Stimulated activated CD8-positive, alpha-beta memory T cell treated with anti-CD3 and anti-CD28 coated beads, Interleukin-15, amount 100 ng/mL, for 24 hours (primary cell): ENCODE data around the gene PMVK.
"Not testable (repeated sequence)": the region's sequence is repeated elsewhere in the genome, so short reads cannot be mapped to it uniquely, and the experiment has no call there.

Source experiments
- DNase-seq: peaks from one replicate; pipeline ENCODE4 v3.0.0-alpha.2; 2020; ENCODE audit warnings: low read depth

PMVK gene

GRCh38 chr1:154936555-154937084 lies at the start of gene PMVK:
PMVK (minus strand) TSS chr1:154936719; CDS start chr1:154936685, 34 bp downstream.
- DNase-seq = peak; percentile 81

- DNase-seq = no peak
These were observed 47.4 kb upstream of the PMVK start for GRCh38 chr1:154983776-154984466.

GRCh38 chr1:154982897-154983648 lies 46.6 kb upstream of the PMVK start, which contains the start of gene FLAD1:
FLAD1 (plus strand) TSS chr1:154983344; CDS start chr1:154983695, 351 bp downstream.
- DNase-seq = peak; percentile 75

GRCh38 chr1:154982341-154982740 lies 45.8 kb upstream of the PMVK start:
- no peak for DNase-seq

GRCh38 chr1:154978360-154978759 lies 41.8 kb upstream of the PMVK start:
- DNase-seq = no peak

- not testable (repeated sequence) for DNase-seq
These were observed 41.2 kb upstream of the PMVK start for GRCh38 chr1:154977762-154978161.

GRCh38 chr1:154975409-154976059 lies 39.0 kb upstream of the PMVK start:
- DNase-seq = peak; percentile 33

- peak; percentile 79 for DNase-seq
These were observed 38.4 kb upstream of the PMVK start for GRCh38 chr1:154974808-154975408.

- DNase-seq = peak; percentile 76
These were observed 37.7 kb upstream of the PMVK start, which contains the start of gene CKS1B for GRCh38 chr1:154974102-154974807. CKS1B (plus strand) TSS chr1:154974681; CDS start chr1:154974746, 65 bp downstream.

- DNase-seq = peak; percentile 82
These were observed 37.0 kb upstream of the PMVK start for GRCh38 chr1:154973344-154974101.

GRCh38 chr1:154972517-154973343 lies 36.2 kb upstream of the PMVK start:
- no peak for DNase-seq

GRCh38 chr1:154972213-154972516 lies 35.6 kb upstream of the PMVK start:
- DNase-seq = no peak

- no peak for DNase-seq
These were observed 35.0 kb upstream of the PMVK start for GRCh38 chr1:154971341-154971998.

- DNase-seq = no peak
These were observed 34.3 kb upstream of the PMVK start, which contains the start of gene SHC1 for GRCh38 chr1:154970631-154971340. SHC1 (minus strand) TSS chr1:154970747; CDS start chr1:154970526, 221 bp downstream.

- no peak for DNase-seq
These were observed 33.4 kb upstream of the PMVK start for GRCh38 chr1:154969860-154970452.

- no peak for DNase-seq
These were observed 32.7 kb upstream of the PMVK start for GRCh38 chr1:154969246-154969645.

GRCh38 chr1:154968731-154969130 lies 32.2 kb upstream of the PMVK start:
- no peak for DNase-seq

- no peak for DNase-seq
These were observed 30.9 kb upstream of the PMVK start for GRCh38 chr1:154967331-154967950.
